NCI-H187 (cell line): ENCODE data around the gene HDAC4.
"Not testable (repeated sequence)": the region's sequence is repeated elsewhere in the genome, so short reads cannot be mapped to it uniquely, and the experiment has no call there.

Experiments
- DNase-seq, 2 experiments: peaks; one replicate each; lab custom pipeline; 2025; lab: John Stamatoyannopoulos, UW

The HDAC4 gene

GRCh38 chr2:239400596-239401066, at the start of gene HDAC4:
TSS of gene HDAC4 (minus strand) at chr2:239401020. CDS start at chr2:239352699, 48,321 bp downstream.
- DNase-seq = no peak

- not testable (repeated sequence) for DNase-seq
Observed at GRCh38 chr2:239449468-239449867, 48.6 kb upstream of the HDAC4 start.

GRCh38 chr2:239445771-239446524, 45.1 kb upstream of the HDAC4 start:
- DNase-seq = no peak

- no peak for DNase-seq
Observed at GRCh38 chr2:239444626-239445577, 44.1 kb upstream of the HDAC4 start.

GRCh38 chr2:239443666-239444567, 43.1 kb upstream of the HDAC4 start:
- no peak for DNase-seq

- DNase-seq = no peak
Observed at GRCh38 chr2:239443102-239443620, 42.3 kb upstream of the HDAC4 start.

- no peak for DNase-seq
Observed at GRCh38 chr2:239442192-239442591, 41.4 kb upstream of the HDAC4 start.

- no peak for DNase-seq
Observed at GRCh38 chr2:239441261-239442078, 40.6 kb upstream of the HDAC4 start.

- no peak for DNase-seq
Observed at GRCh38 chr2:239440511-239440959, 39.7 kb upstream of the HDAC4 start.

GRCh38 chr2:239439754-239440315, 39.0 kb upstream of the HDAC4 start:
- DNase-seq = no peak

- no peak for DNase-seq
Observed at GRCh38 chr2:239438995-239439753, 38.4 kb upstream of the HDAC4 start.

GRCh38 chr2:239438368-239438767, 37.5 kb upstream of the HDAC4 start:
- DNase-seq = no peak

GRCh38 chr2:239436669-239437335, 36.0 kb upstream of the HDAC4 start:
- DNase-seq = no peak

- DNase-seq = no peak
Observed at GRCh38 chr2:239436076-239436475, 35.3 kb upstream of the HDAC4 start.

- DNase-seq = no peak
Observed at GRCh38 chr2:239433777-239434403, 33.1 kb upstream of the HDAC4 start.

GRCh38 chr2:239432174-239432573, 31.4 kb upstream of the HDAC4 start:
- no peak for DNase-seq

GRCh38 chr2:239431536-239431935, 30.7 kb upstream of the HDAC4 start:
- DNase-seq = no peak
